DOHH2 (cell line): Measurements from ENCODE around the gene SPATA13.
A peak's percentile ranks its signal among the peaks of the same experiment; 100 is the strongest.

Experiments
- H3F3A ChIP-seq: fragments of 200-600 bp; sonication (generic), shearing (Covaris generic); 2 replicates; pipeline ENCODE4 v1.6.0; 2016; ENCODE audit warnings: antibody characterized with exemption, mild to moderate bottlenecking; ENCODE audit not compliant: control insufficient read depth, insufficient read depth
- H3K27ac ChIP-seq: fragments of 200-600 bp; sonication (generic); 2 replicates; pipeline ENCODE4 v1.5.1; 2014; ENCODE audit warnings: low read depth, mild to moderate bottlenecking, low read length, moderate library complexity
- H3K27me3 ChIP-seq: fragments of 200-600 bp; sonication (generic); 2 replicates; pipeline ENCODE4 v1.6.1; 2014; ENCODE audit warnings: mild to moderate bottlenecking, low read length, mixed read lengths; ENCODE audit not compliant: control insufficient read depth
- H3K36me3 ChIP-seq: fragments of 200-600 bp; sonication (generic); 2 replicates; pipeline ENCODE4 v1.6.1; 2014; ENCODE audit warnings: mild to moderate bottlenecking, low read length, moderate library complexity, mixed read lengths; ENCODE audit not compliant: control insufficient read depth
- H3K4me1 ChIP-seq: fragments of 200-600 bp; sonication (generic); 2 replicates; pipeline ENCODE4 v1.6.1; 2014; ENCODE audit warnings: mild to moderate bottlenecking, low read length, mixed read lengths; ENCODE audit not compliant: control insufficient read depth
- H3K4me2 ChIP-seq: fragments of 200-600 bp; sonication (generic); 2 replicates; pipeline ENCODE4 v1.6.0; 2014; ENCODE audit warnings: mild to moderate bottlenecking, low read length, moderate library complexity
- H3K4me3 ChIP-seq: fragments of 200-600 bp; sonication (generic); 2 replicates; pipeline ENCODE4 v1.5.1; 2014; ENCODE audit warnings: mild to moderate bottlenecking, low read length, mixed read lengths
- H3K79me2 ChIP-seq: fragments of 200-600 bp; sonication (generic); 2 replicates; pipeline ENCODE4 v1.6.1; 2014; ENCODE audit warnings: mild to moderate bottlenecking, low read length, mixed read lengths; ENCODE audit not compliant: control insufficient read depth
- H3K9me2 ChIP-seq: fragments of 200-600 bp; sonication (generic); replicated peaks from 2 replicates; pipeline ENCODE4 v1.6.1; 2014; ENCODE audit warnings: mild to moderate bottlenecking, low read length, mixed read lengths; ENCODE audit not compliant: control insufficient read depth
- H3K9me3 ChIP-seq: fragments of 200-600 bp; sonication (generic); 2 replicates; pipeline ENCODE4 v1.6.1; 2014; ENCODE audit warnings: antibody characterized with exemption, low read length, mixed read lengths; ENCODE audit not compliant: control insufficient read depth, insufficient read depth
- H4K20me1 ChIP-seq: fragments of 200-600 bp; sonication (generic); 2 replicates; pipeline ENCODE4 v1.6.0; 2014; ENCODE audit warnings: low read depth, mild to moderate bottlenecking, antibody characterized with exemption, low read length, moderate library complexity; ENCODE audit not compliant: control insufficient read depth, insufficient read depth
- CTCF ChIP-seq: fragments of 200-600 bp; sonication (generic); IDR thresholded peaks from one replicate; pipeline ENCODE4 v1.5.1; 2014; ENCODE audit warnings: antibody characterized with exemption, mild to moderate bottlenecking, low read depth, low read length; ENCODE audit not compliant: poor library complexity, severe bottlenecking
- EZH2phosphoT487 ChIP-seq: fragments of 200-600 bp; sonication (generic); IDR thresholded peaks from 2 replicates; pipeline ENCODE4 v1.6.1; 2017; ENCODE audit warnings: borderline replicate concordance, mild to moderate bottlenecking, antibody characterized with exemption, low read length, moderate library complexity, mixed read lengths

Gene SPATA13

GRCh38 chr13:24212674-24213073 lies 52.2 kb downstream of the SPATA13 start:
- no peaks in the 10 kb centered on the region for H3K36me3 ChIP-seq
- peaks cover 39% of the 10 kb centered on the region for H3K79me2 ChIP-seq
- H3K27me3 ChIP-seq = no peaks in the 10 kb centered on the region
- peaks cover 74% of the 10 kb centered on the region for H3K4me1 ChIP-seq
- no peaks in the 10 kb centered on the region for H3K9me2 ChIP-seq
- H3F3A ChIP-seq = peaks cover 18% of the 10 kb centered on the region
- no peak for TF ChIP-seq EZH2phosphoT487
- TF ChIP-seq CTCF = no peak
- H3K9me3 ChIP-seq = no peaks in the 10 kb centered on the region
- H3K4me2 ChIP-seq = no peak overlapping the region
- no peak overlapping the region for H3K4me3 ChIP-seq
- no peak overlapping the region for H3K27ac ChIP-seq
- 0 out of 2 replicates have a peak, but pooled peaks cover 7% of the 10 kb centered on the region for H4K20me1 ChIP-seq

- Histone ChIP-seq H3K9me3 (no peaks in the 10 kb centered on the region), H3K36me3 (no peaks in the 10 kb centered on the region), H3K4me1 (peaks cover 70% of the 10 kb centered on the region), H4K20me1 (0 out of 2 replicates have a peak, but pooled peaks cover 7% of the 10 kb centered on the region), H3F3A (peaks cover 18% of the 10 kb centered on the region), H3K4me2 (peak overlapping the region; percentile 83), H3K9me2 (no peaks in the 10 kb centered on the region), H3K79me2 (peaks cover 38% of the 10 kb centered on the region), H3K27ac (peak overlapping the region; percentile 95), H3K4me3 (peak overlapping the region; percentile 69), H3K27me3 (no peaks in the 10 kb centered on the region)
- TF ChIP-seq EZH2phosphoT487 (no peak), CTCF (no peak)
Measured at GRCh38 chr13:24213932-24214331, 53.4 kb downstream of the SPATA13 start.

GRCh38 chr13:24214528-24214927 lies 54.0 kb downstream of the SPATA13 start:
- H3K27me3 ChIP-seq = no peaks in the 10 kb centered on the region
- peaks cover 68% of the 10 kb centered on the region for H3K4me1 ChIP-seq
- H3K79me2 ChIP-seq = peaks cover 32% of the 10 kb centered on the region
- 0 out of 2 replicates have a peak, but pooled peaks cover 7% of the 10 kb centered on the region for H4K20me1 ChIP-seq
- TF ChIP-seq CTCF (no peak), EZH2phosphoT487 (no peak)
- no peaks in the 10 kb centered on the region for H3K9me3 ChIP-seq
- H3K36me3 ChIP-seq = no peaks in the 10 kb centered on the region
- H3K27ac ChIP-seq = peak overlapping the region; percentile 95
- peak overlapping the region; percentile 69 for H3K4me3 ChIP-seq
- H3K4me2 ChIP-seq = peak overlapping the region; percentile 83
- H3K9me2 ChIP-seq = no peaks in the 10 kb centered on the region
- peaks cover 18% of the 10 kb centered on the region for H3F3A ChIP-seq
